Ishikawa (cell line): Measurements from ENCODE around the gene WDHD1.

Experiments
- CEBPB ChIP-seq: IDR thresholded peaks from 2 replicates; pipeline ENCODE4 v1.6.1; 2012
- CREB1 ChIP-seq: IDR thresholded peaks from 2 replicates; pipeline ENCODE4 v1.6.1; 2012; ENCODE audit warnings: low read depth
- EGR1 ChIP-seq: IDR thresholded peaks from 2 replicates; pipeline ENCODE4 v1.6.1; 2012
- EP300 ChIP-seq: IDR thresholded peaks from 2 replicates; pipeline ENCODE4 v1.6.1; 2012; ENCODE audit warnings: borderline replicate concordance
- FOXM1 ChIP-seq: IDR thresholded peaks from 2 replicates; pipeline ENCODE4 v1.6.1; 2012; ENCODE audit warnings: low read depth, borderline replicate concordance
- NFIC ChIP-seq: IDR thresholded peaks from 2 replicates; pipeline ENCODE4 v1.6.1; 2012
- RAD21 ChIP-seq: IDR thresholded peaks from 2 replicates; pipeline ENCODE4 v1.6.1; 2012; ENCODE audit warnings: low read depth
- TAF1 ChIP-seq: IDR thresholded peaks from 2 replicates; pipeline ENCODE4 v1.6.1; 2012; ENCODE audit warnings: low read depth, mild to moderate bottlenecking
- TCF12 ChIP-seq: IDR thresholded peaks from 2 replicates; pipeline ENCODE4 v1.6.1; 2012; ENCODE audit warnings: low read depth
- TEAD4 ChIP-seq: IDR thresholded peaks from 2 replicates; pipeline ENCODE4 v1.6.1; 2012
- USF1 ChIP-seq: IDR thresholded peaks from 2 replicates; pipeline ENCODE4 v1.6.1; 2012
- YY1 ChIP-seq: IDR thresholded peaks from 2 replicates; pipeline ENCODE4 v1.6.1; 2012; ENCODE audit warnings: low read depth
- ZBTB7A ChIP-seq: IDR thresholded peaks from 2 replicates; pipeline ENCODE4 v1.6.1; 2012; ENCODE audit warnings: low read depth
- TF ChIP-seq, protein P1 (sequence below): IDR thresholded peaks from 2 replicates; pipeline ENCODE4 v1.6.1; 2012; ENCODE audit warnings: low read depth, mild to moderate bottlenecking
- TF ChIP-seq, protein P2 (sequence below): IDR thresholded peaks from 2 replicates; pipeline ENCODE4 v1.6.1; 2012

Gene WDHD1

DNA sequence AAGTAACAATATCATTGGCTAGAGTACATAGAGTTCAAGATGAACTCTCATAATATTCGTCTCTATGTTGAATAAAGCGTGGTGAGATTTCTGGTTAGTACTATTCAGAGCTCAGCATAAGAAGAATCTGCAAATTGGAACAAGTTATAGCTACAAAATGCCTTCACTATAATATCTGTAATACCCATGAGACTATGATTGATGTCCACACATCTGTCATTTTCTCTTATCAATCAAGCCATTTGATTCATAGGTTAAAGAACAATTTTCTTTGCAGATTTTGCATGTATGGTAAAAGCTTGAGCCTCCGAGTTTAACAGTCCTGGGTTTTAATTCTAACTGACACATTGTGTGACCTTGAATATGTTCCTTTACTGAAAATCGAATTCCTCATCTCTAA lies 1.6 kb upstream of the WDHD1 start:
- TF ChIP-seq CREB1 = no peak
- no peak for TF ChIP-seq EP300
- no peak for TF ChIP-seq USF1
- TF ChIP-seq, protein P1, sequence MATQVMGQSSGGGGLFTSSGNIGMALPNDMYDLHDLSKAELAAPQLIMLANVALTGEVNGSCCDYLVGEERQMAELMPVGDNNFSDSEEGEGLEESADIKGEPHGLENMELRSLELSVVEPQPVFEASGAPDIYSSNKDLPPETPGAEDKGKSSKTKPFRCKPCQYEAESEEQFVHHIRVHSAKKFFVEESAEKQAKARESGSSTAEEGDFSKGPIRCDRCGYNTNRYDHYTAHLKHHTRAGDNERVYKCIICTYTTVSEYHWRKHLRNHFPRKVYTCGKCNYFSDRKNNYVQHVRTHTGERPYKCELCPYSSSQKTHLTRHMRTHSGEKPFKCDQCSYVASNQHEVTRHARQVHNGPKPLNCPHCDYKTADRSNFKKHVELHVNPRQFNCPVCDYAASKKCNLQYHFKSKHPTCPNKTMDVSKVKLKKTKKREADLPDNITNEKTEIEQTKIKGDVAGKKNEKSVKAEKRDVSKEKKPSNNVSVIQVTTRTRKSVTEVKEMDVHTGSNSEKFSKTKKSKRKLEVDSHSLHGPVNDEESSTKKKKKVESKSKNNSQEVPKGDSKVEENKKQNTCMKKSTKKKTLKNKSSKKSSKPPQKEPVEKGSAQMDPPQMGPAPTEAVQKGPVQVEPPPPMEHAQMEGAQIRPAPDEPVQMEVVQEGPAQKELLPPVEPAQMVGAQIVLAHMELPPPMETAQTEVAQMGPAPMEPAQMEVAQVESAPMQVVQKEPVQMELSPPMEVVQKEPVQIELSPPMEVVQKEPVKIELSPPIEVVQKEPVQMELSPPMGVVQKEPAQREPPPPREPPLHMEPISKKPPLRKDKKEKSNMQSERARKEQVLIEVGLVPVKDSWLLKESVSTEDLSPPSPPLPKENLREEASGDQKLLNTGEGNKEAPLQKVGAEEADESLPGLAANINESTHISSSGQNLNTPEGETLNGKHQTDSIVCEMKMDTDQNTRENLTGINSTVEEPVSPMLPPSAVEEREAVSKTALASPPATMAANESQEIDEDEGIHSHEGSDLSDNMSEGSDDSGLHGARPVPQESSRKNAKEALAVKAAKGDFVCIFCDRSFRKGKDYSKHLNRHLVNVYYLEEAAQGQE = no peak

DNA sequence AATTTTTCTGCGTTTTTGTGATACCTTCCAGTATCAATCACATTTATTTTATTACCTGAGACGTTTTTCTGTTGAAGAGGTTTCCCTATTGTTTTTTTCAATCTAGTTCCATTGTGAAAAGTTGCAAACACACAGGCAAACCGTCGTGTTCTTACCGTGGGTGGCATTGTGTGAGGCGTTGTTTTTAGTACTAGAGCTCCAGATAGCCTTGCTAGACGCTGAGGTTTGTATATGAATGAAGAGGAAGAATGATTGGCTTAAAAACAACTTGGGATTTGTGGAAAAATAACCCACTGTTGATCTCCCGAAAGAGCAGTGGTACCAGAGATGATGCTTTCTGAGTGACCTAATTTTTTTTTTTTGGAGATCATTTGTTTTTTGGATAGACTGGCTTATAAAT lies 1.2 kb upstream of the WDHD1 start:
- TF ChIP-seq YY1 (no peak), FOXM1 (no peak)

DNA sequence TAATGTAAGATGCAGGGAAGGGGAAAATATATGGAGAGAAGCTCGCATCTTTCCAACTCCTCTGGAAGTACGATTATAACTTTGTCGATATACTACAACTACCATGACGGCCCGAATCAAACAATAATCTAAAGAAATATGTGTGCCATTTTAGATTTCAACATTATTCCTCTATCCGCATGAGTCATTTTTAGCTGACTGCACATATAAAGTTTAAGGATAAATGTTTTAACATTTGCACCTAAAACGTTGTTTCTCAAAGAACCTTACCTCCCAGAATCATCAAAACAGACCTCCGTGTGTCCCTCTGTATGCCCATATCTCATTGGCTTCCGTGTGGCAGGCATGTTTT lies 482 bp downstream of the WDHD1 start:
- TF ChIP-seq EGR1 = no peak
- TF ChIP-seq EP300 = no peak
- no peak for TF ChIP-seq CREB1
- TF ChIP-seq ZBTB7A = no peak
- TF ChIP-seq, protein P1 = no peak

DNA sequence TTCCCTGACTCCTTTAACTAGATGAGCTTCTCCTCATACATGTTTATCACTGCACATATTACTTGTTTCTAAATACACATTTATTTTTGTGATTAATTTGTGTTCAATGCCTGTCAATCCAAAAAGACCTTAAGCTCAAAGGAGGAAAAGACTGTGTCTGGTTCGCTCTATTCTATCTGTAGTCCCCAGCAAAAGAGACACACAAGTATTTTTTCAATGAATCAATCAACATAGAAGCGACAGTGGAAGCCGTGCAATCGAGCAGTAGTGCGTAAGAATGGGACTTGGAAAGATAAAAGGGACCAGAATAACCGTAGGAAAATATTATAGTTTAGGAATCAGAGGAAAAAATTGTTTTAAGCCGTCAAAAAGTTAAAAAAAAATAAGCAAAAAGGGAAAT lies 951 bp downstream of the WDHD1 start:
- TF ChIP-seq USF1 (no peak), YY1 (no peak), FOXM1 (no peak)

GRCh38 chr14:55019968-55020554 lies 6.8 kb downstream of the WDHD1 start:
- TF ChIP-seq YY1 (no peak), USF1 (no peak), ZBTB7A (no peak), RAD21 (no peak)

DNA sequence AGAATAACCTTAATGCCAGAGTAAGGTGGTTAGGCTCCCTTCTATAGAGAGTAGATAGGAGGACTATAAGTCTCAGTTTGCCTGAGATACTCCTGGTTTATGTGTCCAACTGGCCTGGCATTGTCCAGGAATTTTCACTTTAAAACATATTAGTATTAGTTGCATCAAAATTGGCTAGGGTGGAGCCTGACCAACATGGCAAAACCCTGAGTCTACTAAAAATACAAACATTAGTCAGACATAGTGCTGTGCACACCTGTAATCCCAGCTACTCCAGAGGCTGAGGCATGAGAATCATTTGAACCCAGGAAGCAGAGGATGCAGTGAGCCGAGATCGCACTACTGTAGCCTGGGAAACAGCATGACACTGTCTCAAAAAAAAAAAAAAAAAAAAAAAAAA lies 11.9 kb downstream of the WDHD1 start:
- TF ChIP-seq USF1 (no peak), NFIC (no peak), EP300 (no peak), FOXM1 (no peak), YY1 (no peak), ZBTB7A (no peak), TEAD4 (no peak), EGR1 (no peak), TCF12 (no peak), CEBPB (no peak), CREB1 (no peak), TAF1 (no peak), RAD21 (no peak)
- TF ChIP-seq, protein P1 = no peak
- TF ChIP-seq, protein P2, sequence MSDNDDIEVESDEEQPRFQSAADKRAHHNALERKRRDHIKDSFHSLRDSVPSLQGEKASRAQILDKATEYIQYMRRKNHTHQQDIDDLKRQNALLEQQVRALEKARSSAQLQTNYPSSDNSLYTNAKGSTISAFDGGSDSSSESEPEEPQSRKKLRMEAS = no peak
